Bronchial epithelial cell (primary cell): ENCODE data around the gene SYT13. TPM values are rescaled to one million over a fixed set of nuclear protein-coding genes. Genes with fewer than 3 reads are reported as not detected.

Source experiments
- DNase-seq: peaks from one replicate; pipeline ENCODE4 v3.0.0-alpha.2; 2010; ENCODE audit warnings: low read depth
- FAIRE-seq: peaks from 2 replicates; lab custom pipeline; 2011; peaks lifted over from hg19 to GRCh38; lab: Jason Lieb, UNC
- H3K27me3 ChIP-seq: 2 replicates; pipeline ENCODE4 v1.5.1; 2011; ENCODE audit warnings: low read length; ENCODE audit not compliant: control insufficient read depth, insufficient read depth
- H3K36me3 ChIP-seq: 2 replicates; pipeline ENCODE4 v1.5.1; 2011; ENCODE audit warnings: low read length; ENCODE audit not compliant: control insufficient read depth, insufficient read depth
- H3K4me3 ChIP-seq: 2 replicates; pipeline ENCODE4 v1.5.1; 2011; ENCODE audit warnings: mild to moderate bottlenecking, low read depth, low read length, control low read depth
- total RNA-seq: library from RNA; depleted of rRNA; stranded (reverse); fragments of >200 nt; gene quantifications from 2 replicates; pipeline ENCODE4 v1.2.1, GENCODE V29; 2014
- TF ChIP-seq, protein P1 (sequence below): IDR thresholded peaks from 2 replicates; pipeline ENCODE4 v1.5.1; 2011; ENCODE audit warnings: mild to moderate bottlenecking, moderate library complexity, low read length, control low read depth, inconsistent platforms; ENCODE audit not compliant: insufficient read depth, severe bottlenecking

The SYT13 gene
- total RNA-seq, 1 donor from 2014 or later: not detected

GRCh38 chr11:45223496-45223895 is 62.6 kb downstream of the SYT13 start:
- DNase-seq (no peak), FAIRE-seq (no peak)
- Histone ChIP-seq H3K4me3 (no peak overlapping the region), H3K27me3 (no peaks in the 10 kb centered on the region), H3K36me3 (peaks cover 2% of the 10 kb centered on the region)
- TF ChIP-seq, protein P1, sequence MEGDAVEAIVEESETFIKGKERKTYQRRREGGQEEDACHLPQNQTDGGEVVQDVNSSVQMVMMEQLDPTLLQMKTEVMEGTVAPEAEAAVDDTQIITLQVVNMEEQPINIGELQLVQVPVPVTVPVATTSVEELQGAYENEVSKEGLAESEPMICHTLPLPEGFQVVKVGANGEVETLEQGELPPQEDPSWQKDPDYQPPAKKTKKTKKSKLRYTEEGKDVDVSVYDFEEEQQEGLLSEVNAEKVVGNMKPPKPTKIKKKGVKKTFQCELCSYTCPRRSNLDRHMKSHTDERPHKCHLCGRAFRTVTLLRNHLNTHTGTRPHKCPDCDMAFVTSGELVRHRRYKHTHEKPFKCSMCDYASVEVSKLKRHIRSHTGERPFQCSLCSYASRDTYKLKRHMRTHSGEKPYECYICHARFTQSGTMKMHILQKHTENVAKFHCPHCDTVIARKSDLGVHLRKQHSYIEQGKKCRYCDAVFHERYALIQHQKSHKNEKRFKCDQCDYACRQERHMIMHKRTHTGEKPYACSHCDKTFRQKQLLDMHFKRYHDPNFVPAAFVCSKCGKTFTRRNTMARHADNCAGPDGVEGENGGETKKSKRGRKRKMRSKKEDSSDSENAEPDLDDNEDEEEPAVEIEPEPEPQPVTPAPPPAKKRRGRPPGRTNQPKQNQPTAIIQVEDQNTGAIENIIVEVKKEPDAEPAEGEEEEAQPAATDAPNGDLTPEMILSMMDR: no peak

DNA sequence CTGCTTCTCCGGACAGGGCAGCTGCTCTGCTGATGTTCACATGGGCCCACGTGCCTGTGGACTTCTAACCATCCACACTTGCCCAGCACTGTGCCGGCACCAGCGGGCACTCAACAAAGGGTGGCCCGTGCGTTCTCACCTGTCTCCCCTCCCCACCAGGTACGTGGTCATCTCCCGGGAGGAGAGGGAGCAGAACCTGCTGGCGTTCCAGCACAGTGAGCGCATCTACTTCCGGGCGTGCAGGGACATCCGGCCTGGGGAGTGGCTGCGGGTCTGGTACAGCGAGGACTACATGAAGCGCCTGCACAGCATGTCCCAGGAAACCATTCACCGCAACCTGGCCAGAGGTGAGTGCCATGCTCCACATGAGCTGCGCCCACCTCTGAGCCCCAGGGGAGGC is 66.7 kb downstream of the SYT13 start:
- FAIRE-seq: no peak
- no peaks in the 10 kb centered on the region for H3K27me3 ChIP-seq
- H3K36me3 ChIP-seq: no peaks in the 10 kb centered on the region
- DNase-seq: no peak
- no peak overlapping the region for H3K4me3 ChIP-seq
- TF ChIP-seq, protein P1: no peak

GRCh38 chr11:45218705-45219104 is 67.4 kb downstream of the SYT13 start:
- H3K27me3 ChIP-seq: no peaks in the 10 kb centered on the region

DNA sequence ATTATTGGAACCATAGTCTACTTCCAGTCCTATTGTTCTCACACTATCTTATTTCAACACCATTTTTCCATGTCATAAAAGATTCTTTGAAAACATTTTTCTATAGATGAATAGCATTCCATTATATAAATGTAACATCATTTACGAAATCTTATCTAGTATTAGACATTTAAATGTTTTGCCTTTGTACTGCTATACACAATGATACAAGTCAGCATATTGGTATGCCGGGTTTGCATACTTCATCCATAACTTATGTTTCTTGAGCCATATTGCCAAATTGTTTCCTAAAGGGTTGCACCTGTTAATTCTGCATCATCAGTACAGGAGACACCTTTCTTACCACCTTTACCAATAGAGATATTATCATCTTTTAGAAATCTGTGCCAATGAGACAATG is 68.2 kb downstream of the SYT13 start:
- H3K27me3 ChIP-seq: no peaks in the 10 kb centered on the region
- no peak for FAIRE-seq
- TF ChIP-seq, protein P1: no peak
- peak; percentile 15 for DNase-seq
- H3K36me3 ChIP-seq: peaks cover 1% of the 10 kb centered on the region
- H3K4me3 ChIP-seq: no peak overlapping the region

More at GRCh38 chr11:45218705-45219104, 67.4 kb downstream of the SYT13 start:
- TF ChIP-seq, protein P1: no peak
- FAIRE-seq: no peak
- H3K36me3 ChIP-seq: no peaks in the 10 kb centered on the region
- DNase-seq: no peak
- no peak overlapping the region for H3K4me3 ChIP-seq

GRCh38 chr11:45216901-45217300 is 69.2 kb downstream of the SYT13 start:
- Histone ChIP-seq H3K27me3 (no peaks in the 10 kb centered on the region), H3K36me3 (peaks cover 4% of the 10 kb centered on the region), H3K4me3 (no peak overlapping the region)
- FAIRE-seq: no peak
- DNase-seq: no peak
- TF ChIP-seq, protein P1: no peak

DNA sequence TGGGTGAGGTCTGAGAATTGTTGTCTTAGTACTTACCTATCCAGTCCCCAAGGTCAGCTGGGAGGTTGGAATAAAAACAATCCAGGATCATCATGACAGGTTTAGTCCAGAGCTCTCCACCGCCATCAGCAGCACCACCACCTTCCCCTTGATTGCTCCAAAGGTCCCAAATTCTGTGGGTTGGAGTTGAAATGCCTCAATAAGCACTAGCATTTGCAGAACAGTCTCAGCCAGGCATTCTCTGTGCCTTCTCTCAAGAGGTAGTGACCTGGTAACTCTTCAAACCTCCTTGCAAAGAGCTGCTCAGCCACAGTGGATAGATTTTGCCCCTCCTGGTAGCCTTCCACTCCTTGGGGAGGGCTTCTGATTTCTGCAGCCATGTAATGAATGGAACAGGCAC is 70.1 kb downstream of the SYT13 start:
- DNase-seq (no peak), FAIRE-seq (peak; percentile 18)
- H3K36me3 ChIP-seq: peaks cover 4% of the 10 kb centered on the region
- TF ChIP-seq, protein P1: no peak
- H3K4me3 ChIP-seq: no peak overlapping the region
- no peaks in the 10 kb centered on the region for H3K27me3 ChIP-seq
